Adipose tissue (tissue), 3 donors: ENCODE measurements around the gene SLC16A10. TPM values are rescaled to one million over a fixed set of nuclear protein-coding genes. Genes with fewer than 3 reads are reported as not detected.
"Not testable (repeated sequence)": the region's sequence is repeated elsewhere in the genome, so short reads cannot be mapped to it uniquely, and the experiment has no call there.

Experiments used
- H3K27ac ChIP-seq: one replicate; pipeline ENCODE4 v1.5.1; 2013; ENCODE audit warnings: low read depth, low read length
- WGBS, 3 donors: extraction: QIAGEN DNeasy Blood & Tissue Kit; methylation state at CpG; one replicate each; pipeline ENCODE4 v1.1.7; 2013; 5-methylcytosine and 5-hydroxymethylcytosine counted together
- polyA plus RNA-seq, 3 donors: library from polyadenylated mRNA; stranded (reverse); fragments of 200-250 nt; gene quantifications; one replicate each; pipeline ENCODE4 v1.2.3, GENCODE V29; 2013
- donor health status: healthy with polysubstance abuse.
- donor health status: Bipolar disorder and iron deficiency.
- donor health status: healthy.

The SLC16A10 gene
- polyA plus RNA-seq, 3 donors: 2.4 to 11.1 (median 3.4) TPM

DNA sequence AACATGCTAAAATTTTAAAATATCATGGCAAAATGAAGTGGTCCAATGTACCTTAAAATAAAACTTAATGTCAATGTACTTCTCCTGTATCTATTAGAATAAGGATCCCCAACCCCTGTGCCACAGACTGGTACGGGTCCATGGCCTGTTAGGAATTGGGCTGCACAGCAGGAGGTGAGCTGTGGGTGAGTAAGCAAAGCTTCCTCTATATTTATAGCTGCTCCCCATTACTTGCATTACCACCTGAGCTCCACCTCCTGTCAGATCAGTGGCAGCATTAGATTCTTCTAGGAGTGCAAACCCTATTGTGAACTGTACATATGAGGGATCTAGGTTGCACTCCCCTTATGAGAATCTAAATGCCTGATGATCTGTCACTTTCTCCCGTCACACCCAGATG is 86.0 kb downstream of the SLC16A10 start:
- H3K27ac ChIP-seq: no peak overlapping the region
- 76 to 91% (median 79%) methylated on average over 2 of the region's 2 CpGs for WGBS, 3 donors

DNA sequence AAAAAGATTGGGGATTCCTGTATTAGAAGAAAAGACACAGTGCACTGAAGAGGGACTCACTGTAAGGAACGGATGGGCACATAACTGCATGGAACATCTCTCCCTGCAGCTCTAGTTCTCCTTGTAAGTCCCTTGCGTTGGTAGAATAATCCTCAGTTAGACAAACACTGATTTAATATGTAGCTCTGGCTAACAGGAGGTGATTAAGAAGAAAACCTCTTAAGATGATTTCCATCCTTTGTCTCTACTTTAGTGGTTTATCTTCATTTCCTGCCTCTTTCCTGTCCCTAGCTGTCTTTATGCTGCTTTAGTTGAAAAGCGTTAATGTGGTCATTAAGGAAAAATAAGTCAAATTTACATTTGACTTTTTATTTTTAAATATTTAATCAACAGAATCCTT is 86.6 kb downstream of the SLC16A10 start:
- no peak overlapping the region for H3K27ac ChIP-seq
- 49 to 66% (median 64%) methylated on average over 3 of the region's 3 CpGs for WGBS, 3 donors

DNA sequence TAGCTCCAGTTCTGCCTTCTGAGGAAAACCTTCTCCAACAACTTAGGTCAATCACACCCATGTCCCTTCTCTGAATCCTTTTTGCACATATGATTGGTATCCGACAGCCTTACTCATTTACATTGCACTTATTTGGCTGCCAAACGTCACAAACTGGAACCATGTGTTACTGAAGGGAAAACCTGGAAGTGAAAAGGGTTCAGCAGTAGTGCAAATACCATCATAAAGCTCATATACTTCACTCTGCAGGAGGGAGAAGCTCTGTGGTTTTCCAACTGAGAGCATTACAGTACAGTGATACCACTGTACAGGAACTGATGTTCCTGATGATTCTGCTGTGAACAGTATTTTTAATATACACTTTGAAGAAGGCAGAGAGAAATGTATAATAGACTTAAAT is 87.8 kb downstream of the SLC16A10 start:
- no peak overlapping the region for H3K27ac ChIP-seq
- 48 to 63% (median 51%) methylated on average over 2 of the region's 2 CpGs for WGBS, 3 donors

DNA sequence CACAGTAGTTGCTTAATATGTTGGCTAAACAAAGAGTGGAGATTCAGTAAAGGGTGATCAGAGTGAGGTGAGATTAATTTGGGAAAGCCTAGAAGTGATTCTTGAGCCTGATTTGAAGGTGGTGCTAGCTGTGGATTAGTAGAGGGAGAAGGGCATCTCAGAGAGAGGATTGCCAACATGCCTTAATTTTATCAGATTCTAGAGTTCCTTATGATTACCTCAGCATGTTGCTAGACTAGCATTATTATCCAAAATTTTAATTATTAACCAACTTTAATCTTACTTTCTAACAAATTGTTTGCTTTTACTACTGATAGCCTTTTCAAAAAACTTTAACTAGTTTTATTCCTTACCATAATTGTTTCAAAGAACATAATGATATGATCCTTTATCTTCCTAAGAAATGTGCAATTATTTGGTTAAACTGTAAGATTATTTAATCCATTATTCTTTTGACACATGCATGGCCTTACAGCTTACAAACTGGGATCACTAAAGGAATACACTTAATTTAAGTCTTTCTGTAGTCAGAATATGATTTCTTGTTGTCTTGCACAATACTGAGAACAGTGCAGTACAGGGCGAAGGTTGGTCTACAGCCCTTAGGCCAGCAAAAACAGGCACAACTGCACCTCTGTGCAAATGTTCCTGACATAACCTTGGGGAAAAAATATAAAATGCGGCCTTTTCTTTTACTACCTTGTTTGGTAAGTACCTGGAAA is 88.9 kb downstream of the SLC16A10 start:
- WGBS, 3 donors: 31 to 93% (median 90%) methylated on average over 2 of the region's 2 CpGs
- no peak overlapping the region for H3K27ac ChIP-seq

DNA sequence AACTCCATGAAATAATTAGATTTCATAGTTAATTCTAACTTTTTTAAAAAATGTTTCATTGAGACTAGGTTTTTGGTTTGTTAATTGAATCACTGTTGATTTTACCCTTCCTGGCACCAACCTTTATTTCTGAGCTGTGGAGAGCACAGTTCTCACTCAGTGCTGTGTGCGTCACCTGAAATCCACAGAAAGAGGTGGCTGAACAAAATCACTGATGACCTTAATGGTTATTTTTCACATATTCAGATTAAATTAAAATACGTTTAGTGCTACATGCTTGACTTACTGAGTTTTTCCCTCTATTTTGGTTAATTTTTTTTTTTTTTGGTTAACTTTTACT is 89.4 kb downstream of the SLC16A10 start:
- no peak overlapping the region for H3K27ac ChIP-seq
- 50 to 91% (median 89%) methylated on average over 2 of the region's 2 CpGs for WGBS, 3 donors

DNA sequence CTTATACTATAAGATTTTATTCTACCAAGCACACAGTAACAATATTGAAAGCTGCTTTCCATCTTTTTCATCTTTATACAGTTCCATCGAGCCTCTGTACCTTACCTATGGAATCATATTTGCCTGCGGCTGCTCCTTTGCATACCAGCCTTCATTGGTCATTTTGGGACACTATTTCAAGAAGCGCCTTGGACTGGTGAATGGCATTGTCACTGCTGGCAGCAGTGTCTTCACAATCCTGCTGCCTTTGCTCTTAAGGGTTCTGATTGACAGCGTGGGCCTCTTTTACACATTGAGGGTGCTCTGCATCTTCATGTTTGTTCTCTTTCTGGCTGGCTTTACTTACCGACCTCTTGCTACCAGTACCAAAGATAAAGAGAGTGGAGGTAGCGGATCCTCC is 89.8 kb downstream of the SLC16A10 start:
- H3K27ac ChIP-seq: no peak overlapping the region
- 66 to 91% (median 90%) methylated on average over 6 of the region's 6 CpGs for WGBS, 3 donors

DNA sequence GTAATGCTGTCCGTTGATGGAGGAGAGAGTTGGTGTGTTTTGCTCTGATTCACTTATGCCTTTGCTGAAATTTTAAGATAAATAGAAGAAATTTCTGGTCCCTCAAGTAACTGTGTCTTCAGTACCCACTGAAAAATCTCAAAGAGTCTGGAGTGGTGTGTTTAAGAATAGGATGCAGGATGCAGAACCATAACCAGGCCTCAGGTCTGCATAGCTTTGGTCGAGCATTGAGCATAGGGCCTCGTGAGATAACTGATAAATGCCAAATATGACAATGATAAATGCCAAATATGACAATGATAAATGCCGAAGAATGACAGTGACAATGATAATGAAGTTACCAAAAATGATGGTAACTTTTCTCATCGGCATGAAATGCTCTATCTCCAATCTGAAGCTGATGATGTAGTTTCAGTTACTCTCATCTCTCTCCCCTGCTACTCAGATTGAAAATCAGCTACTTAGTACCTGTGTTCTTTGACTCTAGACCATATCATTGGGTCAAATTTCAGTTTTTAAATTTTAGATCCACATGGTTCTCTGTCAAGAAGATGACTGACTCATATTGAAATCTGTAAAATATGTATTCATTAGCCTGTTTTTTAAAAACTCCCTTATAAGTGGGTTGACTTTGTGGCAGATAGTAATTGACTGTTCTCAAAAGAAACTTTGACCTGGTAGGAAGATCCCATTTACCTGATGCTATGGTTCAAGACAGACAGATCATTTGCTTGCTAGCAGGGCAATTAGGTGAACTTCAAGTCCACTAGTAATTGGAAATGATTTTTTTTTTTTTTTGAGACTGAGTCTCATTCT is 96.6 kb downstream of the SLC16A10 start:
- 71 to 72% (median 72%) methylated on average over 5 of the region's 5 CpGs for whole genome bisulfite sequencing, 3 donors
- no peak overlapping the region for H3K27ac ChIP-seq

DNA sequence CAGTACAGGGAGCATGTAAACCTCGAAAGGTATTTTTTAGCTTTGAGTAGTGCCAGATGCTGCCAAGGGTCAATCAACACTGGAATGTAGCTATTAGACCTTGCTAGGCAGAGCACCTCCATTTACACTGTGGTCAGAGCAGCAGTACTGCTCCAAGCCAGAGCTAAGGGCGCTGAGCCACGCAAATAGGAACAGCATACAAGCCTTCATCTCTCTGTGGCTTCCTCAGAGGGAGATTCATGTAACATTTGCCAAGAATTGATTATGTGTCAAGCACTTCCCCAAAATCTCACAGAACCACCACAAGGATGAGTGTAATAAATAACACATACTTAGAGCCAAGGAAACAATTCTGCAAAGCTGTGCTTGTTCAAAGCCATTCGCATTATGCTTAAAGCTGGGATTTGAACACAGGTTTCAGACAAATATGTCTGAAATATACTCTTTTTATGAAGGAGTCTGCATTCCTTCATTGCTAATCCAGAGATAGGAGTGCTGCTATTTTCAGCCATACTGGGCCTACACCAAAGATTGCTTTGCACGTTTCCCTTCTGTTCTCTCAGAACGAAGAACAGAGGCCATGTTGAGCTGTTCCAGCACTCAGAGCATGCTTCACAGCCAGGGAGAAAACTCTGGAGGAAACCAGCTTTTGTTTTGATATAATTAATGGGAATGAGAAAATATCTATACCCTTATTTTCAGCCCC is 97.7 kb downstream of the SLC16A10 start:
- 71 to 76% (median 72%) methylated on average over 6 of the region's 6 CpGs for WGBS, 3 donors
- H3K27ac ChIP-seq: no peak overlapping the region

DNA sequence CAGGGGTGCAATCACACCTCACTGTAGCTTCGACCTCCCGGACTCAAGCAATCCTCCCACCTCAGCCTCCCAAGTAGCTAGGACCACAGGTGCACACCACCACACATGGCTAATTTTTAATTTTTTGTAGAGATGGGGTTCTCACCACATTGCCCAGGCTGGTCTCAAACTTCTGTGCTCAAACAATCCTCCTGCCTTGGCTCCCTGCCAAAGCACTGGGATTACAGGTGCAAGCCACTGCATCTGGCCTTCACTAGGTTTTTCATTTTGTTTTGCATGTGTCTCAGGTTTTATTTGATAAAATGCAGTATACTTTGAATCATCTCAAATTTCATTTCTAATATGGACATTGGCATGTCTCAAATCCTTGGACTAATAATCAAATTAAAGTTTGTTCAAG is 98.7 kb downstream of the SLC16A10 start:
- 94 to 100% (median 97%) methylated on average over 2 of the region's 2 CpGs for WGBS, 3 donors
- no peak overlapping the region for H3K27ac ChIP-seq

DNA sequence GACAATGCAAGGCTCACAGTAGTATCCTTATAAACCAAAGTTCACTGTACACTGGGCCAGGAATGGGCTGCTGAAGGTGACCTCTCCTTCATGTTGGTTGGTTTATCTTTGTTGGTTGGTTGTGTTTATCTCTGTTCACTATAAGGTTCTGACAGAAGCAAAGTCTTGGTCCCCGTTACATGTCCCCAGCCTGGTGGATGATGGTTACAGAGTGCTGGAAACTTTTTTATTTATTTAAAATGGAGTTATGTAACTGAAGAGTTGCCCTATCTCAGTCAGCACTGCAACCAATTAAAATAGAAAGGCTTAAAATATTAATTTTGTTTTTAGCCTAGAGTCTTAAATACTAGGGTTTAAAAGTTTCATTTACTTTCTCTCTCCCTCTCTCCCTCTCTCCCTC is 100.6 kb downstream of the SLC16A10 start:
- H3K27ac ChIP-seq: no peak overlapping the region
- 71 to 84% (median 80%) methylated on average over 1 of the region's 1 CpG for WGBS, 3 donors

DNA sequence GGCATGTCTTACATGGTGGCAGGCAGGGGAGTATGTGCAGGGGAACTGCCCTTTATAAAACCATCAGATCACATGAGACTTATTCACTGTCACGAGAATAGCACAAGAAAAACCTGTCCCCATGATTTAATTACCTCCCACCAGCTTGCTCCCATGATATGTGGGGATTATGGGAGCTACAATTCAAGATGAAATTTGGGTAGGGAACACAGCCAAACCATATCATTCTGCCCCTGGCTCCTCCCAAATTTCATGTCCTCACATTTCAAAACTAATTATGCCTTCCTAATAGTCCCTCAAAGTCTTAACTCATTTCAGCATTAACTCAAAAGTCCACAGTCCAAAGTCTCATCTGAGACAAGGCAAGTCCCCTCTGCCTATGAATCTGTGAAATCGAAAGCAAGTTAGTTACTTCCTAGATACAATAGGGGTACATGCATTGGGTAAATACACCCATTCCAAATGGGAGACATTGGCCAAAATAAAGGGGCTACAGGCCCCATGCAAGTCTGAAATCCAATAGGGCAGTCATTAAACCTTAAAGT is 102.4 kb downstream of the SLC16A10 start:
- WGBS, 3 donors: 75 to 93% (median 92%) methylated on average over 2 of the region's 2 CpGs

DNA sequence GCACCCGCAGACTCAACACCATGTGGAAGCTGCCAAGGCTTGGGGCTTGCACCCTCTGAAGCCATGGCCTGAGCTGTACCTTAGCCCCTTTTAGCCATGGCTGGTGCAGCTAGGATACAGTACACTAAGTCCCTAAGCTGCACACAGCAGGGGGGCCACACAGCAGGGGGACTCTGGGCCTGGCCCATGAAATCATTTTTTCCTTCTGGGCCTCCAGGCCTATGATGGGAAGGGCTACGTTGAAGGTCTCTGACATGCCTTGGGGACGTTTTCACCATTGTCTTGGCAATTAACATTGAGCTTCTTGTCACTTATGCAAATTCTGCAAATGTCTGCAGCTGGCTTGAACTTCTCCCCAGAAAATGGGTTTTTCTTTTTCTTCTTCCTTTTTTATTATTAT is 103.3 kb downstream of the SLC16A10 start:
- no peak overlapping the region for H3K27ac ChIP-seq
- 94 to 97% (median 96%) methylated on average over 3 of the region's 3 CpGs for WGBS, 3 donors

More for the DNA sequence above, 102.4 kb downstream of the SLC16A10 start:
- not testable (repeated sequence) for H3K27ac ChIP-seq

DNA sequence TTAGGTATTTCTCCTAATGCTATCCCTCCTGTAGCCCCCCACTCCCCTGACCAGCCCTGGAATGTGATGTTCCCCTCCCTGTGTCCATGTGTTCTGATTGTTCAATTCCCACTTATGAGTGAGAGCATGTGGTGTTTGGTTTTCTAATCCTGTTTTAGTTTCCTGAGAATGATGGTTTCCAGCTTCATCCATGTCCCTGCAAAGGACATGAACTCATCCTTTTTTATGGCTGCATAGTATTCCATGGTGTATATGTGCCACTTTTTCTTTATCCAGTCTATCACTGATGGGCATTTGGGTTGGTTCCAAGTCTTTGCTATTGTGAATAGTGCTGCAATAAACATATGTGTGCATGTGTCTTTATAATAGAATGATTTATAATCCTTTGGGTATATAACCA is 103.8 kb downstream of the SLC16A10 start:
- not testable (repeated sequence) for H3K27ac ChIP-seq

DNA sequence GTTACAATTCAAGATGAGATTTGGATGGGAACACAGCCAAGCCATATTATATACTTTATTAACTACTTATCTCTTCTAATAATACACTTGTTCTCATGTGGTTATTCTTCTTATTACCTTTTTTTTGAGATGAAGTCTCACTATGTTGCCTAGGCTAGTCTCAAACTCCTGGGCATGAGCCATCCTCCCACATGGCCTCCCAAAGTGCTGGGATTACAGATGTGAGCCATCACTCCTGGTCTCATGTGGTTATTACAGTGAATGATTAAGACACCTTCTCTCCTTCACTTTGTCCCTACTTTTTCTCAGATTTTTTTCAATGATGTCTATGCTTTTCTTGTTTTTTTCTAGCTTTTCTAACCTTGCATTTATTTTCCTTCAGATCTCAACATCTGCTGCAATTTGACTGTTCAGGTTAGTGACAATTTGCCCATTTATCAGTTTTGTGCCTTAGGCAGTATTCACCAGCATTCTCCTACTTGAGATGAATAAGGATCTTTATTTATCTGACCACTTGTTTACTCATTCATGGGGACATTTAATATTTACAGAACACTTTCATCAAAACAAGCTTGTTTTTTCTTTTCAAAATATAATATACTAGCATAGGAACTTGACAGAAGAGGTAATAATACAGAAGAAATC is 105.7 kb downstream of the SLC16A10 start:
- no peak overlapping the region for H3K27ac ChIP-seq

DNA sequence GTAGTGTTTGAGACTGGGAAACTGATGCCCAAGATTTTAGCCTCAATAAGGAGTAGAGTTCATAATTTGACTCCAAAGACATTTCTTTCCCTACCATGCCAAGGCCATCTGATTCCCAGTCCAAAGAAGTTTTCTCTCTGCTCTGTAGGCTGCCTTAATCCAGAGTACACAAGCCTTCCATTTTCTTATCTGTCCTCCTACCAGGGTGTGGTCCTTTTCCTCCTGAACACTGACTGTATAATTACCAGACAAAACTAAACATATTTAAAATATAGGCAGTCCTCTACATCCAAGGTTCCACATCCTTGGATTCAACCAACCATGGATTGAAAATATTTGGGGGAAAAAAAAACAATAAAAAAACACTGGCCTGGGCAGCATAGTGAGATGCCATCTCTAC is 108.4 kb downstream of the SLC16A10 start:
- H3K27ac ChIP-seq: no peak overlapping the region

DNA sequence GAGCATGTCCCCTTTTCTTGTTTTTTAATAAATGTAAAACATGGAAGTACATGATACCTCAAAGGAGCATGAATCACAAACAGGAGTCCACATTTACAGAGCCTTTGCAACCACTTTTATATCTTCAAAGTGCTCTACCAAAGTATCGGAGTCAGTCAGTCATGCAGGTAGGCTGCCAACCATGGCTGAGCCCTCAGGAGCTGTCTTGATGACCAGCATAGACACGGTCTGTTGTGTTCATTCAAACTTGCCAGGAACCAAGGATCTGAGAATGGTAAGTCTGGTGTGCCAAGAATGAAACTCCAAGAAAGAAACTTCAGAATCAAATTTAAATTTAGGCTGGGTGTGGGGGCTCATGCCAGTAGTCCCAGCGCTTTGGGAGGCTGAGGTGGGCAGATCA is 111.5 kb downstream of the SLC16A10 start:
- WGBS, 3 donors: 93 to 96% (median 93%) methylated on average over 3 of the region's 3 CpGs
- H3K27ac ChIP-seq: no peak overlapping the region

DNA sequence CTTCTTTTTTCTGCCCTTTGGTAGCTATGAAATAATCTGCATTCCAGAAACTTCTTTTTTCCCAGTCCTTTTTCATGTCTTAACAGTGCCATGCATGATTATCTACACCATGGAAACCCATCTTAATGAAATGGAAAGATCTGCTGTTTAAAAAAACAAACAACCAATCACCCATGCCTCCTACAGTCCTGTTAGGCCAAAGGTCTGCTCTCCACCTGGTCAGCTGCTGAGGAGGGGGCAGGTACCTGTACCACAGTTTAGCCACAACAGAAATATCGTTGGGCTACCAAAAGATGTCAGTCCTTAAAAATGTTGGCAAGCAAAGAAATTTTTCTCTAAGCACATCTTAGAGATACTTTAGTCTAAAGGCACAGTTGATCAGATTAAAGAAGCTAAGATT is 112.6 kb downstream of the SLC16A10 start:
- 20 to 60% (median 58%) methylated on average over 1 of the region's 1 CpG for WGBS, 3 donors
- H3K27ac ChIP-seq: no peak overlapping the region

DNA sequence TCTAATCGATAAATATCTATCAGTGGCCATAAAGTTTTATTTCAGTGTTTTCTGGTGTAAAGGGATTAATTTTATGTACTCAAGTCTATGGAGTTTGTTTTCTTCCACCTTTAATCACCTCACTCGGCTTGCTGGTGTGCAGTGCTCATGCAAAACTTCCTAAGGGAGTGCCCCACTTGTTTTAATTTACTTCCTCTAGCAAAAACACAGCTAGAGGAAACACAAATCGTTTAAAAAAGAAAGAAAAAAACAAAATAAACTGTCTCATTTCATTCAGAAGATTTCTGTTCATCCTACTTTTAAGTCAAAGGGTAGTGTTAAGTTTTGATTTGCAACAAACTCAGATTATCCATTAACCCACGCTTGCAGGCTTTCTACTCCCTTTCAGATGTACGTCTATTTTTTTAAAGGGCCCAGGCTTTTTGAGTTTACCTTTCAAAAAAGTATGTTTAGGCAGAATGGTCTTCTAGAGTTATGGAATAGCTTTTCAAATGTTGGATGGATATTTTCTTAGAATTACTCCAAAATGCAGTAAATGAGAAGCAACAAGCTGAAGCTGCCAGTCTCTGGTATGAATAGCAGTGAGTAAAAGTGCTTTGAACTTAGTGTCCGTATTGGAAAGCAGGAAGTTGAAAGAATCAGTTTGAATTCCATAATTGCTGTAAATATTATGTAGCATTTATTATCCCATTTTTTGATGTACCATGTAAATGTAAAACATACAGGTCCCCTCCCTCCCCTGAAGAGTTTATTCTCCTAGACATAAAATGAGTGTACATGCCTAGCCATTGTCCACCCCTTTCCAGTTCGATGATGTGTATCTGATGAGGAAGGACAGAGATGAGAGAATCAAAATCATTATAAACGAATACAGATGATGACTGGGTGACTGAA is 113.3 kb downstream of the SLC16A10 start:
- 28 to 65% (median 63%) methylated on average over 8 of the region's 8 CpGs for WGBS, 3 donors
- H3K27ac ChIP-seq: no peak overlapping the region
